Body of pancreas (tissue), 4 donors: Measurements from ENCODE around the gene CDS2.

Experiments used
- POLR2A ChIP-seq, 3 donors: fragments of 450-650 bp; IDR thresholded peaks; one replicate each; pipeline ENCODE4 v1.6.1; 2016; ENCODE audit warnings: antibody characterized with exemption in 3 of 3, mild to moderate bottlenecking in 2 of 3
- TF ChIP-seq, protein P1 (sequence below), 7 experiments: fragments of 450-650 bp in 4 of 7; fragments of 200-600 bp in 3 of 7; sonication (generic) in 3 of 7; IDR thresholded peaks; one replicate each; pipeline ENCODE4 v1.5.1; 2016 to 2019; ENCODE audit warnings: antibody characterized with exemption in 7 of 7

DNA sequence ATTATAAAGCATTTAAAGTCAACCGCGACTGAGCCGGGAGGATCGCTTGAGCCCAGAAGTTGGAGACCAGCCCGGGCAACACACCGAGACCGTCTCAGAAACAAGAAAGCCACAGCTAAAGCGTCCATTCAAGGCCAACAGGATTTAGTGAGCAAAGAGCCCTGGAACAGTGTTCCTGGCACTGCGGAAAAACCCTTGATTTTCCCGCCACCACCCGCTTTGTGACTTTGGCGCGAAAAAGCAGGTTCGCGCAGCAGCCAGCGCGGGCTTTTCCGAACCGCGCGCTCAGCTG lies 7.7 kb upstream of the CDS2 start:
- TF ChIP-seq, protein P1, sequence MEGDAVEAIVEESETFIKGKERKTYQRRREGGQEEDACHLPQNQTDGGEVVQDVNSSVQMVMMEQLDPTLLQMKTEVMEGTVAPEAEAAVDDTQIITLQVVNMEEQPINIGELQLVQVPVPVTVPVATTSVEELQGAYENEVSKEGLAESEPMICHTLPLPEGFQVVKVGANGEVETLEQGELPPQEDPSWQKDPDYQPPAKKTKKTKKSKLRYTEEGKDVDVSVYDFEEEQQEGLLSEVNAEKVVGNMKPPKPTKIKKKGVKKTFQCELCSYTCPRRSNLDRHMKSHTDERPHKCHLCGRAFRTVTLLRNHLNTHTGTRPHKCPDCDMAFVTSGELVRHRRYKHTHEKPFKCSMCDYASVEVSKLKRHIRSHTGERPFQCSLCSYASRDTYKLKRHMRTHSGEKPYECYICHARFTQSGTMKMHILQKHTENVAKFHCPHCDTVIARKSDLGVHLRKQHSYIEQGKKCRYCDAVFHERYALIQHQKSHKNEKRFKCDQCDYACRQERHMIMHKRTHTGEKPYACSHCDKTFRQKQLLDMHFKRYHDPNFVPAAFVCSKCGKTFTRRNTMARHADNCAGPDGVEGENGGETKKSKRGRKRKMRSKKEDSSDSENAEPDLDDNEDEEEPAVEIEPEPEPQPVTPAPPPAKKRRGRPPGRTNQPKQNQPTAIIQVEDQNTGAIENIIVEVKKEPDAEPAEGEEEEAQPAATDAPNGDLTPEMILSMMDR (IDR thresholded peaks at IDR 0.05): no peak
- TF ChIP-seq POLR2A (IDR thresholded peaks at IDR 0.05): no peak
